ENCODE measurements around the gene CD274.

DNA sequence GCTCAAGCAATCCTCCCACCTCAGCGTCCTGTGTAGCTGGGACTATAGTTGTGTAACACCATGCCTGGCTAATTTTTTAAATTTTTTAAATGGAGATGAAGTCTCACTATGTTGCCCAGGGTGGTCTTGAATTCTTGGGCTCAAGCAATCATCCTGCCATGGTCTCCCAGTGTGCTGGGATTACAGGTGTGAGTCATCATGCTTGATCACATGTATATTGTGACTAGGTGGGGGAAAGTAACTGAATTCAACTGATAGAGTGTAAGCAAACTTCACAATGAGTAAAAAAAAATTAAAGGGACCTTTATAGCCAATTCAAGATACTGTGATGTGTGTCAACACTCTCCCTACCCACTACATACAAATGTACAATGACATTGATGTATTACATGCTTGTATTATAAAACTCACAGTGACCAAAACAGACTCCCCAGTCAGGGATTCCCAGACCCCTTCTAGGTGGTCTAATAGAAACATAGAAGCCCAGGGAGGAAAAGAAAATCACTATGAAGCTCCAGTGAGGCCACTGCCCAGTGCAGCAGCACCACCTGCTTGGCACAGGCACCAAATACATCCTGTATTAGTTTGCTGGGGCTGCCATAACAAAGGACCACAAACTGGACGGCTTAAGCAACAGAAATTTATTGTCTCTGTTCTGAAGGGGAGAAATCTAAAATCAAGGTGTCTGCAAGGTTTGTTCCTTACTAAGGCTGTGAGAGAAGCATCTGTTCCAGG lies 21.4 kb upstream of the CD274 start:
- TF ChIP-seq, protein P1, sequence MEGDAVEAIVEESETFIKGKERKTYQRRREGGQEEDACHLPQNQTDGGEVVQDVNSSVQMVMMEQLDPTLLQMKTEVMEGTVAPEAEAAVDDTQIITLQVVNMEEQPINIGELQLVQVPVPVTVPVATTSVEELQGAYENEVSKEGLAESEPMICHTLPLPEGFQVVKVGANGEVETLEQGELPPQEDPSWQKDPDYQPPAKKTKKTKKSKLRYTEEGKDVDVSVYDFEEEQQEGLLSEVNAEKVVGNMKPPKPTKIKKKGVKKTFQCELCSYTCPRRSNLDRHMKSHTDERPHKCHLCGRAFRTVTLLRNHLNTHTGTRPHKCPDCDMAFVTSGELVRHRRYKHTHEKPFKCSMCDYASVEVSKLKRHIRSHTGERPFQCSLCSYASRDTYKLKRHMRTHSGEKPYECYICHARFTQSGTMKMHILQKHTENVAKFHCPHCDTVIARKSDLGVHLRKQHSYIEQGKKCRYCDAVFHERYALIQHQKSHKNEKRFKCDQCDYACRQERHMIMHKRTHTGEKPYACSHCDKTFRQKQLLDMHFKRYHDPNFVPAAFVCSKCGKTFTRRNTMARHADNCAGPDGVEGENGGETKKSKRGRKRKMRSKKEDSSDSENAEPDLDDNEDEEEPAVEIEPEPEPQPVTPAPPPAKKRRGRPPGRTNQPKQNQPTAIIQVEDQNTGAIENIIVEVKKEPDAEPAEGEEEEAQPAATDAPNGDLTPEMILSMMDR (IDR thresholded peaks at IDR 0.05): no peak
- TF ChIP-seq POLR2A (IDR thresholded peaks at IDR 0.05): no peak
